ENCODE results near the gene VGLL4. TPM values are rescaled to one million over a fixed set of nuclear protein-coding genes. Genes with fewer than 3 reads are reported as not detected.
A peak's percentile ranks its signal among the peaks of the same experiment; 100 is the strongest.
"Not testable (repeated sequence)": the region's sequence is repeated elsewhere in the genome, so short reads cannot be mapped to it uniquely, and the experiment has no call there.

VGLL4 gene
- total RNA-seq, 1 experiment from 2014 or later, result 43.0 TPM

GRCh38 chr3:11529281-11529680, 114.4 kb downstream of the VGLL4 start (continued):
- no peak for TF ChIP-seq ERG (CRISPR knock-in tag; IDR thresholded peaks at IDR 0.05)
- no peak for TF ChIP-seq IRF2 (CRISPR knock-in tag; IDR thresholded peaks at IDR 0.05; ENCODE audit: borderline replicate concordance, low read depth)
- no peak for TF ChIP-seq E2F1 (CRISPR knock-in tag; IDR thresholded peaks at IDR 0.05)
- TF ChIP-seq E2F5 (CRISPR knock-in tag; IDR thresholded peaks at IDR 0.05), result no peak

- H3K9me3 Mint-ChIP-seq; DNase-seq (ENCODE audit: low spot score); H3K27me3 Mint-ChIP-seq (ENCODE audit: low read depth); H3K27ac Mint-ChIP-seq; H3K36me3 Mint-ChIP-seq; ATAC-seq; H3K4me3 Mint-ChIP-seq; H3K4me1 Mint-ChIP-seq; POLR2A ChIA-PET; CTCF ChIA-PET: not testable (repeated sequence)
These were observed 117.6 kb downstream of the VGLL4 start for GRCh38 chr3:11526121-11526520.

GRCh38 chr3:11523572-11524101, 120.1 kb downstream of the VGLL4 start:
- H3K9me3 Mint-ChIP-seq, result no peaks in the 10 kb centered on the region
- H3K27ac Mint-ChIP-seq, result peak overlapping the region; percentile 12; the same call in 1 of the 2 replicates
- ChIA-PET CTCF (no interaction called here), POLR2A (interaction anchor here (1.0 kb wide), 1 partner anchor 14 kb away, joined by 3 read pairs; no protein-coding TSS in a partner anchor)
- H3K4me1 Mint-ChIP-seq, result no peaks in the 10 kb centered on the region
- H3K4me3 Mint-ChIP-seq, result no peak overlapping the region
- no peak for TF ChIP-seq TEAD1 (CRISPR knock-in tag; IDR thresholded peaks at IDR 0.05)
- TF ChIP-seq JAZF1 (CRISPR knock-in tag; IDR thresholded peaks at IDR 0.05), result no peak
- no peak for TF ChIP-seq ATF6 (CRISPR knock-in tag; IDR thresholded peaks at IDR 0.05)
- TF ChIP-seq ZNF263 (CRISPR knock-in tag; IDR thresholded peaks at IDR 0.05; ENCODE audit: low read depth), result no peak
- no peak for TF ChIP-seq KAT7 (CRISPR knock-in tag; IDR thresholded peaks at IDR 0.05; ENCODE audit: borderline replicate concordance)
- H3K27me3 Mint-ChIP-seq (ENCODE audit: low read depth), result no peaks in the 10 kb centered on the region
- DNase-seq (ENCODE audit: low spot score) (no peak), ATAC-seq (no peak)
- no peaks in the 10 kb centered on the region for H3K36me3 Mint-ChIP-seq

GRCh38 chr3:11522953-11523571, 120.7 kb downstream of the VGLL4 start:
- Mint-ChIP-seq H3K27me3 (ENCODE audit: low read depth) (no peaks in the 10 kb centered on the region), H3K4me1 (peaks cover under 1% of the 10 kb centered on the region), H3K4me3 (no peak overlapping the region), H3K27ac (peak overlapping the region; percentile 12; the same call in 1 of the 2 replicates), H3K36me3 (no peaks in the 10 kb centered on the region), H3K9me3 (no peaks in the 10 kb centered on the region)
- ATAC-seq (no peak), DNase-seq (ENCODE audit: low spot score) (no peak)
- ChIA-PET POLR2A (no interaction called here), CTCF (no interaction called here)
- TF ChIP-seq AFF4 (CRISPR knock-in tag; IDR thresholded peaks at IDR 0.05; ENCODE audit: borderline replicate concordance) (no peak), GRHL2 (CRISPR knock-in tag; IDR thresholded peaks at IDR 0.05; ENCODE audit: insufficient replicate concordance, severe bottlenecking) (no peak), ZNF416 (CRISPR knock-in tag; IDR thresholded peaks at IDR 0.05) (no peak), NR2C2 (CRISPR knock-in tag; IDR thresholded peaks at IDR 0.05) (no peak), USF1 (CRISPR knock-in tag; IDR thresholded peaks at IDR 0.05) (no peak), RELA (CRISPR knock-in tag; IDR thresholded peaks at IDR 0.05; ENCODE audit: borderline replicate concordance) (no peak), GTF2I (CRISPR knock-in tag; conservative IDR thresholded peaks at IDR 0.05) (no peak), ZMAT4 (CRISPR knock-in tag; IDR thresholded peaks at IDR 0.05) (no peak), ZBTB21 (CRISPR knock-in tag; IDR thresholded peaks at IDR 0.05; ENCODE audit: borderline replicate concordance) (no peak), ZNF138 (CRISPR knock-in tag; conservative IDR thresholded peaks at IDR 0.05) (no peak)

Data from WTC11 (cell line).